Fibroblast of pulmonary artery (primary cell): Measurements from ENCODE around the gene CCDC179.

Experiments
- DNase-seq: peaks from one replicate; pipeline ENCODE4 v3.0.0-alpha.2; 2010; ENCODE audit warnings: low read depth
- H3K4me3 ChIP-seq: replicated peaks from 2 replicates; pipeline ENCODE4 v1.5.1; 2011; ENCODE audit warnings: low read depth, mild to moderate bottlenecking, control low read depth, low read length, moderate library complexity
- TF ChIP-seq, protein P1 (sequence below): IDR thresholded peaks from 2 replicates; pipeline ENCODE4 v1.5.1; 2011; ENCODE audit warnings: mild to moderate bottlenecking, control low read depth, low read length, inconsistent platforms; ENCODE audit errors: missing control alignments

Gene CCDC179

DNA sequence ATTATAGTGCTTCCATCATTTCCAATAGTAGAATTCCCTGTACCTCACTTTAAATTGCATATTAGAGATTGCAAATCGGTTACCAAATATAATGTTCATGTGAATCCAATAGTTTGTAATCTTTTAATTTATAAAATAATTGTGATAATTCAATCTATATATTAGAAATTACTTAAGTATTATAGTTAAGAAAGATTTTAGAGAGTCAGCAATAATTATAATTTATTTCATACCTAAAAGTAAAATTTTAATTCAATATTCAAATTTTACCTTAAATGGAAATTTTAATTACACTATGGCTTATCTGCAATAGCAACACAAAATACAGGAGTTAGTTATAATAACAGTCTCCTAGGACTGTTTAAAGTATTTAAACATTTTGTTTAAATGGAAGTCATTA is 13.5 kb downstream of the CCDC179 start:
- H3K4me3 ChIP-seq, result no peak overlapping the region
- TF ChIP-seq, protein P1, sequence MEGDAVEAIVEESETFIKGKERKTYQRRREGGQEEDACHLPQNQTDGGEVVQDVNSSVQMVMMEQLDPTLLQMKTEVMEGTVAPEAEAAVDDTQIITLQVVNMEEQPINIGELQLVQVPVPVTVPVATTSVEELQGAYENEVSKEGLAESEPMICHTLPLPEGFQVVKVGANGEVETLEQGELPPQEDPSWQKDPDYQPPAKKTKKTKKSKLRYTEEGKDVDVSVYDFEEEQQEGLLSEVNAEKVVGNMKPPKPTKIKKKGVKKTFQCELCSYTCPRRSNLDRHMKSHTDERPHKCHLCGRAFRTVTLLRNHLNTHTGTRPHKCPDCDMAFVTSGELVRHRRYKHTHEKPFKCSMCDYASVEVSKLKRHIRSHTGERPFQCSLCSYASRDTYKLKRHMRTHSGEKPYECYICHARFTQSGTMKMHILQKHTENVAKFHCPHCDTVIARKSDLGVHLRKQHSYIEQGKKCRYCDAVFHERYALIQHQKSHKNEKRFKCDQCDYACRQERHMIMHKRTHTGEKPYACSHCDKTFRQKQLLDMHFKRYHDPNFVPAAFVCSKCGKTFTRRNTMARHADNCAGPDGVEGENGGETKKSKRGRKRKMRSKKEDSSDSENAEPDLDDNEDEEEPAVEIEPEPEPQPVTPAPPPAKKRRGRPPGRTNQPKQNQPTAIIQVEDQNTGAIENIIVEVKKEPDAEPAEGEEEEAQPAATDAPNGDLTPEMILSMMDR, result no peak
- no peak for DNase-seq

DNA sequence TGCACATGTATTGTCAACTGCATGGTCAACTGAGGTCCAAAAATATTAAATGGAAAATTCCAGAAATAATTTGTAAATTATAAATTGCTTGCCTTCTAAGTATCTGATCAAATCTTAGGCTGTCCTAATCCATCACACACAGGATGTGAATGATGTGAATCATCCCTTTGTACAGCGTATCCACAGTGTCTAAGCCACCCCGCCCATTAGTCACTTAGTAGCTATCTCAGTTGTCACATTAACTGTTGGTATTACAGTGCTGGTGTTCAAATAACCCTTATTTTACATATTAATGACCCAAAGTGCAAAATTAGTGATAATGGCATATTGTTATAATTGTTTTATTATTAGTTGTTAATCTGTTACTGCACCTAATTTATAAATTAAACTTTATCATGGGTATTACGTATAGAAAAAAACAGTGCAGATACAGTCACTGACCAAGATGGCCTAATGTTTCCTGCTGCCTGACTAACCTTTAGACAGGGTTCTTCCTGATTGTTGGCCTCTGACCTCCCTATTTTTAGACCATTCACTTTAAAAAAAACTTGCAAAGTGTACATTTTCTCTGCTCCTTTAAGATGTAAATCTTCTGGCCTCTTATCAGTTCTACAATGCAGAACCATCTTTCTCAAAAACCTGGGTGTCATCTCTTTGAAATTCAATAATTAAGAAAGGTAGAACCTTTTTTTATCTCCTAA is 27.8 kb downstream of the CCDC179 start:
- DNase-seq, result no peak
- TF ChIP-seq, protein P1, result no peak

DNA sequence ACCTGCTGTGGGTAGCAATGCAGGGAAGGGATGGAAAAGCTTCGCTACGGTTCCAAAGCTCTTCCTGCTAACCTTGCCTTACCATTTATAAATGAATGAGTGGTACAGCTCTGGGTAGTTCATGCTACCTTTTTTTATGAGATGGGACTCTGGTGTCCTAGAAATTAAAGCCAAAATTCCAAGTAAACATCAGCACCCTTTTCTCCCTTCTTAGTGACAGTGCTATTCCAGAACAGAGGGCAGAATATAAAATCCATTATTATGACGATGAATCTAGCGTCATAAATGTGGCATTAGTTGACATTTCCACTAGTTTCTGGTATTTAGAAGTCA is 30.2 kb downstream of the CCDC179 start:
- no peak for DNase-seq
- H3K4me3 ChIP-seq, result peak overlapping the region; percentile 36
- TF ChIP-seq, protein P1, result no peak

More for the DNA sequence above, 27.8 kb downstream of the CCDC179 start:
- no peak overlapping the region for H3K4me3 ChIP-seq

DNA sequence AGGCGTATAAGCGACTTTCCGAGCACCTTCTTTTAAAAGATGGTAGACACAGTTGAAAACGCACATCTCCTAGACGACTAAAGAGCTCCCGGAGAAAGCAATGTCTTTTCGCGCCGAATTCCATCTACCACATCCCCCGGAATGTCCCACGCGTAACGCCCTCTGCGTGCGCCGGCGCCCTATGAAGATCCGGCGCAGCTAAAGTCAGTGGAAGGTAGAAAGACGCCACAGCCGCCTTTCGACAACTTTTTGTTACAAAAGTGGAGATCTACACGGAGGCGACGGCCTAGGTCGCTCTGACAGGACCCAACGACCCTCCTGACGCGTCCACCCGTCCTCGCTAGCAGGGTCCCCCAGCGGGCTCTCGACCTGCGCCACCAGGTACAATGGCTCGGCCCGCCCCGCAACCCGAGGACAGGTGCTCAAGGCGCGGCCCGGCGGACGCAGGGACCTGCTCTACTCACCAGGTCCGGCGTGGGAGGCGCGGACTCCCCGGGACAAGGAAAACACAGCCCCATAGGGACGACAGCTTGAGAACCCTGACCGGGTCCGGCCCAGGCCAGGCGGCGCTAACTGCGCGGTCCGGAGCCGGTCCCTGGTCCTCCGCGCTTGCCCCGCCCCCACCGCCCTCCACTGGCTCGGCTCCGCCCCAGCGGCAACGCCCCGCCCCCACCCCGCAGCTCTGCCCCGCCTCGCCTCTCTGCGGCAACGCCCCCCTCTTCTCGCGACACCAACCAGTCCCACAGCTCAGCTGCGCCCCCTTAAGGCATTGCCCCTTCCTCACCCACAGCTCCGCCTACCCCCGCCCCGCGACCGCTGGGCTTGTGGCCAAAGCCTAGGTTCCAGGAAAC is 30.8 kb downstream of the CCDC179 start, which contains the start of gene SVIP:
SVIP (minus strand) TSS at position 571 of the 851 bp plus-strand sequence; CDS start at position 518, 53 bp downstream.
- H3K4me3 ChIP-seq, result peak within 1 kb of the TSS; percentile 87
- peak; percentile 95 for DNase-seq
- TF ChIP-seq, protein P1, result peak; percentile 62

DNA sequence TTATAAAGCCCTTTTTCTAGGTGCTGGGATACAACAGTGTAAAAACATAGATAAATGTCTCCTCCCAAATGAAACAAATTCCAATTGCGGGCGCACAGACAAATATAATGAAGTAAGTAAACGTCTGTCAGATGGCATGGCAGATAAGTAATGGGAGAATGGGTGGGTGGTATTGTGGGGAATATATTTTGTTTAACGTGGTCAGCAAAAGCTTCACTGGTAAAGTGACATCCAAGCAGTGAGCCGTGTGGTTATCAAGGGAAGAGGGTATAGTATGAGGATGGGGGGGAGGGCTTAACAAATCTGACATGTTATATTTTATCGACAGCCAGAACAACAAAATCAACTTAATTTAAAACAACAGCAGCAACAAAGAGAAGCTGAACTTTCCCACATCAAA is 31.9 kb downstream of the CCDC179 start:
- peak overlapping the region; percentile 87 for H3K4me3 ChIP-seq
- no peak for DNase-seq
- TF ChIP-seq, protein P1, result no peak

DNA sequence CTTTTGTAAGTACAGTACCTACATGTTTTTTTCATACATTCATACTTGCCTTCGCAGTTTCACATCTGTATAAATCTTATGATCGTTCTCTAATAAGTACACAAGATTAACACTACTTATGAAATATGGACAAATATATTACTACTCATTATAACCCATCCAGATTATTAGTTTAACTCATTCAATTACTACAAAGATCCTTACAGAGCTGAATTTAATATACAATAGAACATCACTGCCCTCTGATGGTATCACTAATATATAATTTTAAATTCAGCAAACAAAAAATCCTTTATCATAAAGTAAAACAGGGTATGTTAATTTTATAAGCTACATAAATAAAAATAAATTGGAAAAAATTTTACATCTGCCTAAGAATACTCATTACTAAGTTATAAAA is 38.1 kb downstream of the CCDC179 start:
- no peak overlapping the region for H3K4me3 ChIP-seq
- TF ChIP-seq, protein P1, result no peak
- peak; percentile 10 for DNase-seq
